NB4 (cell line): ENCODE measurements around the gene GRIK1.

ENCODE experiments used
- MAX ChIP-seq: IDR thresholded peaks from 2 replicates; pipeline ENCODE4 v1.6.1; 2011; ENCODE audit warnings: low read depth, low read length
- MYC ChIP-seq: IDR thresholded peaks from 2 replicates; pipeline ENCODE4 v1.6.1; 2011; ENCODE audit warnings: low read depth, low read length
- POLR2A ChIP-seq: IDR thresholded peaks from 2 replicates; pipeline ENCODE4 v1.6.1; 2011; ENCODE audit warnings: mild to moderate bottlenecking; ENCODE audit not compliant: insufficient read length; ENCODE audit errors: extremely low read depth
- TF ChIP-seq, protein P1 (sequence below): IDR thresholded peaks from one replicate; pipeline ENCODE4 v1.5.1; 2012; ENCODE audit warnings: low read depth, low read length

GRCh38 chr21:29697555-29698193, 242.1 kb downstream of the GRIK1 start:
- TF ChIP-seq, protein P1, sequence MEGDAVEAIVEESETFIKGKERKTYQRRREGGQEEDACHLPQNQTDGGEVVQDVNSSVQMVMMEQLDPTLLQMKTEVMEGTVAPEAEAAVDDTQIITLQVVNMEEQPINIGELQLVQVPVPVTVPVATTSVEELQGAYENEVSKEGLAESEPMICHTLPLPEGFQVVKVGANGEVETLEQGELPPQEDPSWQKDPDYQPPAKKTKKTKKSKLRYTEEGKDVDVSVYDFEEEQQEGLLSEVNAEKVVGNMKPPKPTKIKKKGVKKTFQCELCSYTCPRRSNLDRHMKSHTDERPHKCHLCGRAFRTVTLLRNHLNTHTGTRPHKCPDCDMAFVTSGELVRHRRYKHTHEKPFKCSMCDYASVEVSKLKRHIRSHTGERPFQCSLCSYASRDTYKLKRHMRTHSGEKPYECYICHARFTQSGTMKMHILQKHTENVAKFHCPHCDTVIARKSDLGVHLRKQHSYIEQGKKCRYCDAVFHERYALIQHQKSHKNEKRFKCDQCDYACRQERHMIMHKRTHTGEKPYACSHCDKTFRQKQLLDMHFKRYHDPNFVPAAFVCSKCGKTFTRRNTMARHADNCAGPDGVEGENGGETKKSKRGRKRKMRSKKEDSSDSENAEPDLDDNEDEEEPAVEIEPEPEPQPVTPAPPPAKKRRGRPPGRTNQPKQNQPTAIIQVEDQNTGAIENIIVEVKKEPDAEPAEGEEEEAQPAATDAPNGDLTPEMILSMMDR = no peak
- no peak for TF ChIP-seq POLR2A
- no peak for TF ChIP-seq MAX
- TF ChIP-seq MYC = no peak
